ENCODE results near the gene HMGN4. TPM values are rescaled to one million over a fixed set of nuclear protein-coding genes. Genes with fewer than 3 reads are reported as not detected.

HMGN4 gene
- polyA plus RNA-seq, 1 experiment: 72.3 TPM

DNA sequence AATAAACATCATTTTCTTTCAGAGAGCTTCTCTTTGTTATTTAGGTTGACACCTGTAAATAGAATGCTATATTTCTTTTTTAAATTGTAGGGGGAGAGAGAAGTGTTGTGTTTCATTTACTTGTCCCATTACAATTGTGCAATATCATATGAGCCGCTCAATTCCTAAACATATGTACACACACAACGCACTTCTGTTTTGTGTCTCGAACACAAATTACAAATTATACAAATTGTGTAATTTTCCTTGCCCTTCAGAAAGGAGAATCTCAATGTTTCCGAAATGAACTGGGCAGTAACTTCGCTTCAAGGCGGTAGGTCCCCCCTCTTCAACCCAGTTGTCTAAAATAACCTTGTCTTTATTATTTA, 55.9 kb downstream of the HMGN4 start:
- no peak for DNase-seq (ENCODE audit: low read depth, low spot score)
- Histone ChIP-seq H3K27me3 (ENCODE audit: control insufficient read depth, insufficient read depth, low read length) (no peaks in the 10 kb centered on the region), H3K4me3 (ENCODE audit: low read depth, low read length) (no peak overlapping the region), H3K27ac (ENCODE audit: low read depth, low read length) (no peak overlapping the region), H3K9me3 (ENCODE audit: control insufficient read depth, insufficient read depth, low read length) (no peaks in the 10 kb centered on the region; the same call in 1 of the 2 replicates)
- ChIA-PET POLR2A (no interaction called here), CTCF (interaction anchor here (1.2 to 7.7 kb wide), 3 partner anchors 14 to 253 kb away, joined by 3 to 280 read pairs (median 83); no protein-coding TSS in a partner anchor)
- TF ChIP-seq, protein P1, sequence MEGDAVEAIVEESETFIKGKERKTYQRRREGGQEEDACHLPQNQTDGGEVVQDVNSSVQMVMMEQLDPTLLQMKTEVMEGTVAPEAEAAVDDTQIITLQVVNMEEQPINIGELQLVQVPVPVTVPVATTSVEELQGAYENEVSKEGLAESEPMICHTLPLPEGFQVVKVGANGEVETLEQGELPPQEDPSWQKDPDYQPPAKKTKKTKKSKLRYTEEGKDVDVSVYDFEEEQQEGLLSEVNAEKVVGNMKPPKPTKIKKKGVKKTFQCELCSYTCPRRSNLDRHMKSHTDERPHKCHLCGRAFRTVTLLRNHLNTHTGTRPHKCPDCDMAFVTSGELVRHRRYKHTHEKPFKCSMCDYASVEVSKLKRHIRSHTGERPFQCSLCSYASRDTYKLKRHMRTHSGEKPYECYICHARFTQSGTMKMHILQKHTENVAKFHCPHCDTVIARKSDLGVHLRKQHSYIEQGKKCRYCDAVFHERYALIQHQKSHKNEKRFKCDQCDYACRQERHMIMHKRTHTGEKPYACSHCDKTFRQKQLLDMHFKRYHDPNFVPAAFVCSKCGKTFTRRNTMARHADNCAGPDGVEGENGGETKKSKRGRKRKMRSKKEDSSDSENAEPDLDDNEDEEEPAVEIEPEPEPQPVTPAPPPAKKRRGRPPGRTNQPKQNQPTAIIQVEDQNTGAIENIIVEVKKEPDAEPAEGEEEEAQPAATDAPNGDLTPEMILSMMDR (IDR thresholded peaks at IDR 0.05; ENCODE audit: low read depth, low read length): no peak

DNA sequence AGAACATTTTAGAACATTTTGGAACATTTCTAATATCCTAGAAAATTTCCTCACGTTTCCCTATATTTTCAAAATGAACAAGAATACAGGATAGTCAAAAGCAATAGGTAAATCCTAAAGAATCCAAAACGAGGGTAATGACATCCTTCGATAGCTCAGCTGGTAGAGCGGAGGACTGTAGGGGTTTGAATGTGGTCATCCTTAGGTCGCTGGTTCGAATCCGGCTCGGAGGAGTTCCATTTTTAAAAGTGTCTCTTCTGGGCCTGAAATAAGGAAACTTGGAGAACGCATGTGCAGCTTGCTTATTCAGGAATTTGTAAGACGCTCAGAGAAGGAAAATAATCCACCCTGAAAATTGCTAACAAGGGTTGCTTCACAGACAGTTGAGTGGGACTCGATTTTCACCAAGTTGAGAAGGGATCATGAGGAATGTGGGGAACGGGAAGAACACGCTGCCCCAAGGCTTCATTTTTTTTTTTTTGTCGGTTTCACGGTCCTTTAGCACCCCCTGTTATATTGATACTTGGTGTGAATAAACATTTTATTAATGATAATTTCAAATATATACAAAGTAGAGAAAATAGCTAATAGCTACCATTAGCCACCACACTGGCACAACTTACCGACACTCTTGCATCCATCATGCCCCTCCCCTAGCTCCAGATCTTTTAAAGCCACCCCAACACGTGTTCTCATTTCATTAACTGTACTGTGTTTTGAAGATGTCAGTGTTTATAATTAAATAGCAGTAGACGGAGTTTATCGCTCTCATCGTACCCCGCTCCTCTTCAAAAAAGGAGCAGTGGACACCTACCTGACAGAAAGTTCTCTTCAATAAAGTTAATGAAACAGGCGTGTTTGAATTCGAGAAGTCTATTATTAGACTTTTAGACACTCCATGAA, 56.8 kb downstream of the HMGN4 start:
- no peak overlapping the region for H3K27ac ChIP-seq (ENCODE audit: low read depth, low read length)
- no peaks in the 10 kb centered on the region; the same call in 1 of the 2 replicates for H3K9me3 ChIP-seq (ENCODE audit: control insufficient read depth, insufficient read depth, low read length)
- peak overlapping the region; percentile 61 for H3K4me3 ChIP-seq (ENCODE audit: low read depth, low read length)
- ChIA-PET CTCF (interaction anchor here (0.5 to 7.7 kb wide), 60 partner anchors 11 to 1479 kb away, joined by 3 to 280 read pairs (median 4); partner anchors contain the start of genes BTN2A2 and HMGN4), POLR2A (interaction anchor here (0.7 to 1.1 kb wide), 7 partner anchors 18 to 552 kb away, joined by 3 to 7 read pairs (median 4); a partner anchor contains a TSS)
- DNase-seq (ENCODE audit: low read depth, low spot score): no peak
- H3K27me3 ChIP-seq (ENCODE audit: control insufficient read depth, insufficient read depth, low read length): no peaks in the 10 kb centered on the region
- TF ChIP-seq, protein P1 (IDR thresholded peaks at IDR 0.05; ENCODE audit: low read depth, low read length): no peak

GRCh38 chr6:26595669-26596269, 57.6 kb downstream of the HMGN4 start:
- TF ChIP-seq, protein P1 (IDR thresholded peaks at IDR 0.05; ENCODE audit: low read depth, low read length): peak; percentile 96
- no peaks in the 10 kb centered on the region; the same call in 1 of the 2 replicates for H3K9me3 ChIP-seq (ENCODE audit: control insufficient read depth, insufficient read depth, low read length)
- CTCF ChIA-PET: interaction anchor here (0.6 to 7.7 kb wide), 63 partner anchors 11 to 1215 kb away, joined by 3 to 280 read pairs (median 4); partner anchors contain the start of genes BTN2A2 and HMGN4
- no peaks in the 10 kb centered on the region for H3K27me3 ChIP-seq (ENCODE audit: control insufficient read depth, insufficient read depth, low read length)
- POLR2A ChIA-PET: interaction anchor here (0.6 to 1.1 kb wide), 7 partner anchors 19 to 551 kb away, joined by 3 to 7 read pairs (median 4); a partner anchor contains a TSS
- H3K27ac ChIP-seq (ENCODE audit: low read depth, low read length): peak overlapping the region; percentile 25
- DNase-seq (ENCODE audit: low read depth, low spot score): peak; percentile 71
- peak overlapping the region; percentile 61 for H3K4me3 ChIP-seq (ENCODE audit: low read depth, low read length)

Small RNAs within 50 kb of the gene (small RNA-seq; reads per million reads assigned to genes)
- not detected for gene RNU6-502P (ENCODE audit: insufficient read length, low read depth)

Other genes with a start within 250 kb of the HMGN4 start
- 41.2 TPM in 2 replicates for gene BTN3A2, start 173.2 kb upstream of the HMGN4 start, polyA plus RNA-seq (2011; rRNA removed)
- gene BTN2A2, start 155.3 kb upstream of the HMGN4 start, polyA plus RNA-seq (2011; rRNA removed): 14.0 and 15.5 TPM in 2 replicates
- gene BTN3A1, start 136.1 kb upstream of the HMGN4 start, polyA plus RNA-seq (2011; rRNA removed): 32.3 and 32.7 TPM in 2 replicates
- 40.5 and 45.6 TPM in 2 replicates for gene BTN3A3, start 97.9 kb upstream of the HMGN4 start, polyA plus RNA-seq (2011; rRNA removed)
- 29.5 TPM in 2 replicates for gene BTN2A1, start 80.4 kb upstream of the HMGN4 start, polyA plus RNA-seq (2011; rRNA removed)
- gene BTN1A1, start 38.1 kb upstream of the HMGN4 start, polyA plus RNA-seq (2011; rRNA removed): 0.04 TPM in 1 of 2 replicates, not detected in the other
- 12.8 and 14.9 TPM in 2 replicates for gene ABT1, start 58.6 kb downstream of the HMGN4 start, polyA plus RNA-seq (2011; rRNA removed)
- gene ZNF322, start 121.4 kb downstream of the HMGN4 start, polyA plus RNA-seq (2011; rRNA removed): 13.3 and 19.5 TPM in 2 replicates

All from AG04450 (cell line).